Astrocyte of the hippocampus (primary cell): ENCODE measurements around the gene SLC1A3.
A peak's percentile ranks its signal among the peaks of the same experiment; 100 is the strongest.

Experiments used
- DNase-seq: peaks from one replicate; pipeline ENCODE4 v3.0.0; 2011; ENCODE audit warnings: low read depth, low spot score

Gene SLC1A3

DNA sequence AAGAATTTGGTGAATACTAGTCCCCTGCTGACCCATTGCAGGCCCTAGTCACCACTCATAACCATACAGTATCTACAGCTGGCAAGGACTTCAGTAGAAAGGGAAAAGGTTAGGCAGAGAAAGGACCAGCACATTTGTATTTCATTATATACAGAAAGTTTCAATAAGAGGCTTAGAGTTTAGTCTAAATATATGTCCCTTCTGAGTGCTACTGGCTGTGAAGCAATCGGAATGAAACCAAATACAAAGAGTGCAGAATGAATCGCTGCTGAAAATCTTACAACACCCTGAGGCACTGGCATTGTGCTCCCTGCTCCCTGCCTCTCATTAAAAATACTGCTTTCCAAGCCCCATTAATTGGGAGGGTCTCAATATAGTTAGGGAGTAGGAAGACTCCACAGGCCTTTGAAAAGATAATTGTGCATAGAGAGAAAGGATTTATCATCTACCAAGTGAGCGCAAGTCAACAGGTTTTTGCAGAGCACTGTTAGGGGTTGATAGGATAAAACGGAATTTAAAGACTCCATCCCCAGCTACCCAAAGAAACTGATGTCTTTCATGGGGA, 110.8 kb downstream of the SLC1A3 start:
- no peak for DNase-seq

- no peak for DNase-seq
Measured at GRCh38 chr5:36719282-36719681, 112.9 kb downstream of the SLC1A3 start.

- no peak for DNase-seq
Measured at GRCh38 chr5:36720688-36721087, 114.3 kb downstream of the SLC1A3 start.

DNA sequence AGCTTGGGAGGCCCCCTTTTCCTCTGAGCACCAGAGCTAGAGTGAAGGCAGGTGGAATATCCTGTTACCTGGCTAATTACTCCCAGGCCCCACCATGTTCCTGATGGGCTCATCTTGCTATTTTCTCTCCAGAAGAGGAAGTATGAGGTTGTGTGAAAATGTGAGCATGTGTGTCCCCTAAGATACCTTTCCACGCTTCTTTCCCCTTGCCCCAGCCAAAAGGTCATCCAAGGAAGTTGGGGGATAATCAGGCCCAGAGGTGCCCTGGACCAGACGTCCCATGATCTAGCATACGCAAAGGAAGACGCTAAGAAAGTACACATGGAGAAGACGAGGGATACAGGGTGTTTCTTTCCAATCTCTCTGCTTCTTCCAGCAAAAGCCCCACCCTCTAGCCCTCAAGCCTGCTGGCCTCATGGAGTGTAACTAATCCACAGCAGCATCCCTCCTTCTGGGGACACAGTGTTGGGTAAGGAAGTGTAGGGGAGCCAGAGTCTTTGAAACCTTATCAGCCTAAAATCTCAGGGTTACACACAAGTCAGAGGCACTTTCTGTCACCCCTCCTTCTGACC, 115.3 kb downstream of the SLC1A3 start:
- DNase-seq, result no peak

DNA sequence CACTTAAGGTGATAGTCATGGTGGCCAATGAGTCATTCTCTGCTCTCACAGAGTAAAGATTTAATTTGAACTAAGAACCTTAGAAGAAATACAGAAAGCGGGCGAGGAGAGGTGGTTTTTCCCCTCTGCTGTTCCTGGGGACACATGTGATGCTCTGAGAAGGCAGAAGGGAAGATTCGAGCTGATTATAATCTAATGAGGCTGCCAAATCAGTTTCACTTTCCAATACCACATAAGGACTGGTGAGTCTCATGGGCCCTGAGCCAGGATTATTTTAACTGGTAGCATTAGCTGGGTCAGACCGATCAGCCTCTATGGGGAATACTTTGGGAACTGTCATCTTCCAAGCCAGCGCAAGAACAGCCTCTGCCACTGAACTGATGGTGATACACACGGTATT, 116.5 kb downstream of the SLC1A3 start:
- peak; percentile 12 for DNase-seq

DNA sequence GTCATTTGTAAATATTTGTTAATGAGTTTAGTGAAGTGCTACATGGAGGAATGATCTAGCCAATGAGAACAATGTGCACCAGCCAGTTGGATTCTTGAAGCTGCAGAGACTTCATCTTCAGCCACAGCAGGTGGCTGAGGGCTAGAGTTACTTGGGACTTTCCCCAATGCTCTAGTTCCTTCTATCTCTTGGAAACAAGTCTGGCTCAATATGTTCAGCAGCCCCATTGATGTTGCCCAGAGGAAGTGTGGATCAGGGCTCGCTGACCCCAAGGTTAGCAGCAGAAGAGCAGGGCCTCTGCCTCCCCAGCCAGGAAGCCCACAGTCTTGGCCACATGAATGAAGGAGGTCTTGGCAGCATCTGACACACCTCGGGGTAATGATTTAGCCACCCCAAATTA, 117.5 kb downstream of the SLC1A3 start:
- no peak for DNase-seq

- no peak for DNase-seq
Measured at GRCh38 chr5:36724467-36725332, 118.3 kb downstream of the SLC1A3 start.

GRCh38 chr5:36726317-36726716, 119.9 kb downstream of the SLC1A3 start:
- no peak for DNase-seq

- DNase-seq, result no peak
Measured at GRCh38 chr5:36726767-36727166, 120.4 kb downstream of the SLC1A3 start.

GRCh38 chr5:36728697-36729543, 122.5 kb downstream of the SLC1A3 start:
- DNase-seq, result peak; percentile 79

- DNase-seq, result no peak
Measured at GRCh38 chr5:36730537-36731216, 124.3 kb downstream of the SLC1A3 start.

- no peak for DNase-seq
Measured at GRCh38 chr5:36733183-36733582, 126.8 kb downstream of the SLC1A3 start.

DNA sequence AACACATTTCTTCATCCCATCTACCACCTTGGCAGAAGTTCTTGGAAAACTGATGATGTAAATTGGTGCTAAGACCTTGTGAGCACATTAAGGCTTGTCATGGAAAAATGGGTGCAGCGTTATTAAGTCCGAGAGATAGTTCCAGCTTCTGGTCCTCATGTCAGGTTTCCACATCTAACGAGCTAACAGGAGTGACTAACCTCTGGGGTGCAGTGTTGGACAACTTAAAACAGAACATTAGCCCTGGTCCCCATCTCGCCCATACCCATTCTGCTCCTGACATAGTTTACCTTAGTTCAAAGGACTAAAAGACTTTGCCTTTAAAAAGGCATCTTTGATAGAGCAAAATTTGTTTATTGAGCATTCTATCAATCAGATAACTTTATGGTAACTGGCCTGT, 128.0 kb downstream of the SLC1A3 start:
- peak; percentile 21 for DNase-seq

DNA sequence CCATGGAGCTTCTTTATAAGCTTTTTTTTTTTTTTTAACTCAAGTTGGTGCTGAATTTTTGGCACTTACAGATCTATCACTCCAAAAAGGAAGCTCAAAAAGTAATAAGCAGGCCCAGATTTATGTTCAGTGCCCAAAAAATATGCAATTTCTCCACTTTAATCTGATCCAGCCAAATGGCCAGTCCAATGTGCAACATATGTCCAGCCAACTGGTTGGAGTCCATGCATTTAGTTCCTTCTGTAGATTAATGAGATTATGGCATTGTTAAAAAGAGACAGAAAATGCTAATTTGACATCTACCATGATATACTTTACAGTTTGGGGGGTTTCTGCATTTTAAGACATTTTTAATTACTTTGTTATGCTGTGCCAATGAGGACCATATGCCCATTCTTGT, 129.5 kb downstream of the SLC1A3 start:
- no peak for DNase-seq
